GM12878 (cell line): Measurements from ENCODE around the gene SLC25A45.

ENCODE experiments used
- CHD4 ChIP-seq: fragments of 200-600 bp; sonication (generic); IDR thresholded peaks from 2 replicates; pipeline ENCODE4 v1.6.1; 2016; ENCODE audit warnings: mild to moderate bottlenecking
- GABPA ChIP-seq: IDR thresholded peaks from 2 replicates; pipeline ENCODE4 v1.6.1; 2014; ENCODE audit warnings: antibody characterized with exemption, low read depth, mild to moderate bottlenecking, inconsistent platforms
- JUND ChIP-seq: IDR thresholded peaks from 2 replicates; pipeline ENCODE4 v1.6.1; 2012; ENCODE audit warnings: low read depth, mild to moderate bottlenecking, low read length, improper control_type of control experiment, moderate library complexity
- POLR2AphosphoS5 ChIP-seq: IDR thresholded peaks from 2 replicates; pipeline ENCODE4 v1.6.1; 2011; ENCODE audit warnings: mild to moderate bottlenecking, low read length, inconsistent platforms
- SREBF2 ChIP-seq: IDR thresholded peaks from 2 replicates; pipeline ENCODE4 v1.6.1; 2012; ENCODE audit warnings: mild to moderate bottlenecking, low read length
- TF ChIP-seq, protein P1 (sequence below), 3 experiments: IDR thresholded peaks in 2 of 3; conservative IDR thresholded peaks in 1 of 3; 2 replicates each; pipeline ENCODE4 v1.5.1; 2011; ENCODE audit warnings: low read depth in 3 of 3, low read length in 3 of 3, mild to moderate bottlenecking in 3 of 3, control low read depth in 2 of 3, moderate library complexity in 2 of 3, inconsistent platforms in 1 of 3, mixed read lengths in 1 of 3; ENCODE audit not compliant: control insufficient read depth in 2 of 3, insufficient read depth in 1 of 3; ENCODE audit errors: extremely low read depth in 1 of 3
- TF ChIP-seq, protein P2 (sequence below): IDR thresholded peaks from 2 replicates; pipeline ENCODE4 v1.6.1; 2012; ENCODE audit warnings: low read depth, low read length, improper control_type of control experiment

DNA sequence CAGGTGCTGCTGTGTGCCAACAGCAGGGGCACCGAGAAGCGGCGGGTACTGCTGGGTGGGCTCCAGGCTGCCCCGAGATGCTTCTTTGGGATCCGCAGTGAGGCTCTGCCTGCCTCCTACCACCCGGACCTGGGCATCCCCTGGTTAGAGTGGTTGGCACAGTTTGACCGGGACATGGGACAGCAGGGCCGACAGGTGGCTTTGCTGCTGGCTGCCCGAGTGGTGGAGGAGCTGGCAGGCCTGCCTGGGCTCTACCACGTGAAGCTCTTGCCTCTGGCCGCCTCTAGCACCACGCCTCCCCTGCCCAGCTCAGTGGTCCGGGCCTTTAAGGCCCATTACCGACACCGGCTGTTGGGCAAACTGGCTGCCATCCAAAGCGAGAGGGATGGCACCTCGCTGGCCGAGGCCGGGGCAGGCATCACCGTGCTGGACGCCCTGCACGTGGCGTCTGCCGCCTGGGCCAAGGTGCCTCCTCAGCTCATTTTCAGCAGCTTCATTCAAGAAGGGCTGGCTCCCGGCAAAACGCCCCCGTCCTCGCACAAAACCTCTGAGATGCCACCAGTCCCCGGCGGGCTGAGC lies 26.0 kb downstream of the SLC25A45 start:
- TF ChIP-seq CHD4 (no peak), SREBF2 (no peak), GABPA (no peak), POLR2AphosphoS5 (no peak), JUND (no peak)
- TF ChIP-seq, protein P1, sequence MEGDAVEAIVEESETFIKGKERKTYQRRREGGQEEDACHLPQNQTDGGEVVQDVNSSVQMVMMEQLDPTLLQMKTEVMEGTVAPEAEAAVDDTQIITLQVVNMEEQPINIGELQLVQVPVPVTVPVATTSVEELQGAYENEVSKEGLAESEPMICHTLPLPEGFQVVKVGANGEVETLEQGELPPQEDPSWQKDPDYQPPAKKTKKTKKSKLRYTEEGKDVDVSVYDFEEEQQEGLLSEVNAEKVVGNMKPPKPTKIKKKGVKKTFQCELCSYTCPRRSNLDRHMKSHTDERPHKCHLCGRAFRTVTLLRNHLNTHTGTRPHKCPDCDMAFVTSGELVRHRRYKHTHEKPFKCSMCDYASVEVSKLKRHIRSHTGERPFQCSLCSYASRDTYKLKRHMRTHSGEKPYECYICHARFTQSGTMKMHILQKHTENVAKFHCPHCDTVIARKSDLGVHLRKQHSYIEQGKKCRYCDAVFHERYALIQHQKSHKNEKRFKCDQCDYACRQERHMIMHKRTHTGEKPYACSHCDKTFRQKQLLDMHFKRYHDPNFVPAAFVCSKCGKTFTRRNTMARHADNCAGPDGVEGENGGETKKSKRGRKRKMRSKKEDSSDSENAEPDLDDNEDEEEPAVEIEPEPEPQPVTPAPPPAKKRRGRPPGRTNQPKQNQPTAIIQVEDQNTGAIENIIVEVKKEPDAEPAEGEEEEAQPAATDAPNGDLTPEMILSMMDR (IDR thresholded peaks at IDR 0.05 in 2 of 3, conservative IDR thresholded peaks at IDR 0.05 in 1 of 3; ENCODE audit: control insufficient read depth in 2 of 3, extremely low read depth in 1 of 3, insufficient read depth in 1 of 3, low read depth in 3 of 3, low read length in 3 of 3), result no peak
- TF ChIP-seq, protein P2, sequence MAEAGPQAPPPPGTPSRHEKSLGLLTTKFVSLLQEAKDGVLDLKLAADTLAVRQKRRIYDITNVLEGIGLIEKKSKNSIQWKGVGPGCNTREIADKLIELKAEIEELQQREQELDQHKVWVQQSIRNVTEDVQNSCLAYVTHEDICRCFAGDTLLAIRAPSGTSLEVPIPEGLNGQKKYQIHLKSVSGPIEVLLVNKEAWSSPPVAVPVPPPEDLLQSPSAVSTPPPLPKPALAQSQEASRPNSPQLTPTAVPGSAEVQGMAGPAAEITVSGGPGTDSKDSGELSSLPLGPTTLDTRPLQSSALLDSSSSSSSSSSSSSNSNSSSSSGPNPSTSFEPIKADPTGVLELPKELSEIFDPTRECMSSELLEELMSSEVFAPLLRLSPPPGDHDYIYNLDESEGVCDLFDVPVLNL, result no peak
